A549 (cell line): Measurements from ENCODE around the gene H2AZ1. TPM values are rescaled to one million over a fixed set of nuclear protein-coding genes. Genes with fewer than 3 reads are reported as not detected.

Experiments used
- ATAC-seq, 2 experiments: fragments of 200-7000 bp in 1 of 2; fragments of >200 bp in 1 of 2; cut with Nextera tagmentation in 1 of 2; cut with Tn5 transposase in 1 of 2; 3 replicates each; pipeline versions ENCODE4 v1.8.0 to v1.9.1; 2018 to 2020; ENCODE audit warnings: mild to moderate bottlenecking in 1 of 2, moderate library complexity in 1 of 2
- CTCF ChIA-PET: fragments of 300-600 bp; sonication (Branson Sonifier 250); formaldehyde crosslinking; extraction: SDS; loops from one replicate; lab custom pipeline; 2021; ENCODE audit warnings: antibody characterized with exemption, inconsistent platforms; lab: Yijun Ruan, JAX
- POLR2A ChIA-PET: fragments of 350-600 bp; formaldehyde crosslinking; extraction: SDS; loops from one replicate; lab custom pipeline; 2021; ENCODE audit warnings: antibody characterized with exemption, inconsistent platforms; lab: Yijun Ruan, JAX
- DNase-seq, 2 experiments: peaks; one replicate each; pipeline versions ENCODE4 v3.0.0 to v3.0.0-alpha.2; 2011 to 2016; ENCODE audit warnings: low read depth in 1 of 2, low spot score in 1 of 2
- FAIRE-seq: peaks from 2 replicates; lab custom pipeline; 2011; peaks lifted over from hg19 to GRCh38; lab: Jason Lieb, UNC
- H3K27ac ChIP-seq, 2 experiments: fragments of >200 bp; sonication (Bioruptor Twin); formaldehyde crosslinking; 3 replicates each; pipeline ENCODE4 v1.5.1; 2016 to 2017
- H3K4me1 ChIP-seq: fragments of >200 bp; sonication (Bioruptor Twin); formaldehyde crosslinking; 3 replicates; pipeline ENCODE4 v1.6.1; 2016
- H3K4me2 ChIP-seq: fragments of >200 bp; sonication (Bioruptor Twin); formaldehyde crosslinking; 3 replicates; pipeline ENCODE4 v1.6.1; 2016
- H3K4me3 ChIP-seq: fragments of >200 bp; sonication (Bioruptor Twin); formaldehyde crosslinking; 3 replicates; pipeline ENCODE4 v1.5.1; 2016
- H3K9me3 ChIP-seq: fragments of >200 bp; sonication (Bioruptor Twin); formaldehyde crosslinking; 3 replicates; pipeline ENCODE4 v1.6.1; 2016
- ATOH8 ChIP-seq: fragments of 250-450 bp; sonication (Bioruptor Pico); IDR thresholded peaks from 2 replicates; pipeline ENCODE4 v1.5.0; 2020; ENCODE audit warnings: low read depth, mild to moderate bottlenecking, moderate library complexity
- BCL3 ChIP-seq: fragments of >200 bp; sonication (Bioruptor Twin); formaldehyde crosslinking; IDR thresholded peaks from 3 replicates; pipeline ENCODE4 v1.6.1; 2016
- BHLHE40 ChIP-seq: IDR thresholded peaks from 2 replicates; pipeline ENCODE4 v1.6.1; 2012; ENCODE audit warnings: low read depth, low read length, inconsistent platforms
- CBX2 ChIP-seq: fragments of 200-600 bp; sonication (generic); IDR thresholded peaks from 2 replicates; pipeline ENCODE4 v1.6.1; 2016; ENCODE audit warnings: low read depth, mild to moderate bottlenecking, borderline replicate concordance
- CHD2 ChIP-seq: fragments of 150-350 bp; IDR thresholded peaks from 2 replicates; pipeline ENCODE4 v1.6.1; 2014; ENCODE audit warnings: low read length; ENCODE audit not compliant: partially characterized antibody
- CTCF ChIP-seq: fragments of >200 bp; sonication (Bioruptor Twin); formaldehyde crosslinking; IDR thresholded peaks from 3 replicates; pipeline ENCODE4 v1.5.1; 2016
- EHF ChIP-seq: fragments of 250-450 bp; sonication (Bioruptor Pico); IDR thresholded peaks from 2 replicates; pipeline ENCODE4 v1.5.0; 2020; ENCODE audit warnings: mild to moderate bottlenecking
- EP300 ChIP-seq, 2 experiments: fragments of >200 bp; sonication (Bioruptor Twin); formaldehyde crosslinking; IDR thresholded peaks; 2 replicates in 1 of 2; 3 replicates in 1 of 2; pipeline ENCODE4 v1.6.1; 2016 to 2017
- FOSL2 ChIP-seq, 2 experiments: fragments of 450-650 bp in 1 of 2; fragments of >200 bp in 1 of 2; sonication (Bioruptor Twin) in 1 of 2; formaldehyde crosslinking; IDR thresholded peaks; 2 replicates each; pipeline versions ENCODE4 v1.5.0 to v1.6.1; 2016 to 2020; ENCODE audit warnings: mild to moderate bottlenecking in 1 of 2, moderate library complexity in 1 of 2
- HDAC2 ChIP-seq: fragments of 200-600 bp; sonication (generic); IDR thresholded peaks from 2 replicates; pipeline ENCODE4 v1.6.1; 2016
- HES2 ChIP-seq: fragments of >200 bp; sonication (Bioruptor Twin); formaldehyde crosslinking; IDR thresholded peaks from 2 replicates; pipeline ENCODE4 v1.6.1; 2016
- JUNB ChIP-seq: fragments of >200 bp; sonication (Bioruptor Twin); formaldehyde crosslinking; IDR thresholded peaks from 2 replicates; pipeline ENCODE4 v1.6.1; 2016
- NPAS2 ChIP-seq: fragments of 250-450 bp; sonication (Bioruptor Pico); IDR thresholded peaks from 2 replicates; pipeline ENCODE4 v1.8.0; 2022; ENCODE audit warnings: mild to moderate bottlenecking, moderate library complexity, borderline replicate concordance
- NR3C1 ChIP-seq: fragments of >200 bp; sonication (Bioruptor Twin); formaldehyde crosslinking; IDR thresholded peaks from 3 replicates; pipeline ENCODE4 v1.6.1; 2017
- PHF8 ChIP-seq: fragments of 200-600 bp; sonication (generic); IDR thresholded peaks from 2 replicates; pipeline ENCODE4 v1.6.1; 2016; ENCODE audit warnings: low read depth, mild to moderate bottlenecking, antibody characterized with exemption, moderate library complexity, borderline replicate concordance
- POLR2A ChIP-seq: IDR thresholded peaks from 2 replicates; pipeline ENCODE4 v1.6.1; 2012; ENCODE audit warnings: mild to moderate bottlenecking, low read length
- RAD21 ChIP-seq, 2 experiments: fragments of >200 bp in 1 of 2; sonication (Bioruptor Twin) in 1 of 2; formaldehyde crosslinking in 1 of 2; IDR thresholded peaks in 1 of 2; conservative IDR thresholded peaks in 1 of 2; 2 replicates in 1 of 2; 3 replicates in 1 of 2; pipeline ENCODE4 v1.6.1; 2012 to 2018; ENCODE audit warnings: inconsistent platforms in 1 of 2
- RARB ChIP-seq: fragments of 250-450 bp; sonication (Bioruptor Pico); IDR thresholded peaks from 2 replicates; pipeline ENCODE4 v1.8.0; 2021; ENCODE audit warnings: mild to moderate bottlenecking, moderate library complexity
- RFX5 ChIP-seq: fragments of 450-650 bp; IDR thresholded peaks from 2 replicates; pipeline ENCODE4 v1.7.1; 2014; ENCODE audit warnings: antibody characterized with exemption, mild to moderate bottlenecking, moderate library complexity
- SMC3 ChIP-seq: fragments of >200 bp; sonication (Bioruptor Twin); formaldehyde crosslinking; IDR thresholded peaks from 3 replicates; pipeline ENCODE4 v1.6.1; 2018; ENCODE audit warnings: inconsistent platforms
- SREBF2 ChIP-seq: fragments of 450-650 bp; IDR thresholded peaks from 2 replicates; pipeline ENCODE4 v1.6.1; 2014; ENCODE audit warnings: mild to moderate bottlenecking, moderate library complexity
- TFCP2L1 ChIP-seq: fragments of 250-450 bp; sonication (Bioruptor Pico); IDR thresholded peaks from 2 replicates; pipeline ENCODE4 v1.5.0; 2021; ENCODE audit warnings: mild to moderate bottlenecking
- TP53 ChIP-seq: fragments of 250-450 bp; sonication (Bioruptor Pico); IDR thresholded peaks from 2 replicates; pipeline ENCODE4 v1.5.0; 2021; ENCODE audit warnings: mild to moderate bottlenecking, moderate library complexity
- USF2 ChIP-seq: fragments of 450-650 bp; IDR thresholded peaks from 2 replicates; pipeline ENCODE4 v1.6.1; 2014; ENCODE audit warnings: antibody characterized with exemption
- ZC3H11A ChIP-seq: fragments of 450-650 bp; IDR thresholded peaks from 2 replicates; pipeline ENCODE4 v1.6.1; 2014; ENCODE audit warnings: antibody characterized with exemption, mild to moderate bottlenecking
- ZSCAN20 ChIP-seq: fragments of 250-450 bp; sonication (Bioruptor Pico); IDR thresholded peaks from 2 replicates; pipeline ENCODE4 v1.8.0; 2022; ENCODE audit warnings: mild to moderate bottlenecking, moderate library complexity
- WGBS: methylation state at CpG from one replicate; pipeline ENCODE4 v1.1.6; 2017; ENCODE audit errors: missing lambda C conversion rate; 5-methylcytosine and 5-hydroxymethylcytosine counted together
- polyA plus RNA-seq, 4 experiments: library from polyadenylated mRNA; depleted of rRNA in 3 of 4; stranded (reverse); fragments of >200 nt; fragmentation: RNase III in 1 of 4; extraction: RNeasy Plus Mini Kit Qiagen cat#74134 plus additional on column Dnase treatment in 1 of 4; gene quantifications; 2 replicates in 3 of 4; 3 replicates in 1 of 4; pipeline ENCODE4 v1.2.3, GENCODE V29; 2011 to 2017
- TF ChIP-seq, protein P1 (sequence below): IDR thresholded peaks from 2 replicates; pipeline ENCODE4 v1.6.1; 2012
- TF ChIP-seq, protein P2 (sequence below): fragments of 200-600 bp; sonication (generic); IDR thresholded peaks from 2 replicates; pipeline ENCODE4 v1.6.1; 2016; ENCODE audit warnings: antibody characterized with exemption, mild to moderate bottlenecking, moderate library complexity

Gene H2AZ1
- polyA plus RNA-seq, 2 of the 4 experiments (the other 2 are of a cell fraction): 646 to 913 TPM

- ATAC-seq: peak; percentile 50 to 54; a peak in 3 of 6 replicates
- peak; percentile 13 to 34 for DNase-seq
- FAIRE-seq: peak; percentile 32
- no peak overlapping the region; a peak in 1 of 6 replicates for H3K27ac ChIP-seq
- peaks cover 3% of the 10 kb centered on the region; the same call in 1 of the 3 replicates for H3K4me1 ChIP-seq
- WGBS: 45% methylated on average over 2 of the region's 2 CpGs
- ChIA-PET CTCF (interaction anchor here (0.9 to 4.3 kb wide), 12 partner anchors 9 to 435 kb away, joined by 3 to 23 read pairs (median 4); no protein-coding TSS in a partner anchor), POLR2A (no interaction called here)
- TF ChIP-seq ZC3H11A (no peak), HES2 (no peak), EHF (no peak), ZSCAN20 (no peak), HDAC2 (no peak), SMC3 (peak; percentile 51), TP53 (no peak), EP300 (IDR thresholded peaks at IDR 0.05) (no peak), RAD21 (conservative IDR thresholded peaks at IDR 0.05 in 1 of 2, IDR thresholded peaks at IDR 0.05 in 1 of 2) (peak; percentile 41 to 63; a peak in 3 of 5 replicates), BCL3 (no peak), RARB (CRISPR knock-in tag) (no peak), SREBF2 (no peak), PHF8 (no peak), POLR2A (no peak), NPAS2 (CRISPR knock-in tag) (no peak), NR3C1 (no peak), CTCF (peak; percentile 52; the same call in 2 of the 3 replicates)
- TF ChIP-seq, protein P1, sequence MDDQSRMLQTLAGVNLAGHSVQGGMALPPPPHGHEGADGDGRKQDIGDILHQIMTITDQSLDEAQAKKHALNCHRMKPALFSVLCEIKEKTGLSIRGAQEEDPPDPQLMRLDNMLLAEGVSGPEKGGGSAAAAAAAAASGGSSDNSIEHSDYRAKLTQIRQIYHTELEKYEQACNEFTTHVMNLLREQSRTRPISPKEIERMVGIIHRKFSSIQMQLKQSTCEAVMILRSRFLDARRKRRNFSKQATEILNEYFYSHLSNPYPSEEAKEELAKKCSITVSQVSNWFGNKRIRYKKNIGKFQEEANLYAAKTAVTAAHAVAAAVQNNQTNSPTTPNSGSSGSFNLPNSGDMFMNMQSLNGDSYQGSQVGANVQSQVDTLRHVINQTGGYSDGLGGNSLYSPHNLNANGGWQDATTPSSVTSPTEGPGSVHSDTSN: no peak
- no peaks in the 10 kb centered on the region for H3K9me3 ChIP-seq
- peak overlapping the region; percentile 35; the same call in 2 of the 3 replicates for H3K4me2 ChIP-seq
- H3K4me3 ChIP-seq: no peak overlapping the region
Measured at GRCh38 chr4:99998062-99998867, 48.2 kb upstream of the H2AZ1 start.

DNA sequence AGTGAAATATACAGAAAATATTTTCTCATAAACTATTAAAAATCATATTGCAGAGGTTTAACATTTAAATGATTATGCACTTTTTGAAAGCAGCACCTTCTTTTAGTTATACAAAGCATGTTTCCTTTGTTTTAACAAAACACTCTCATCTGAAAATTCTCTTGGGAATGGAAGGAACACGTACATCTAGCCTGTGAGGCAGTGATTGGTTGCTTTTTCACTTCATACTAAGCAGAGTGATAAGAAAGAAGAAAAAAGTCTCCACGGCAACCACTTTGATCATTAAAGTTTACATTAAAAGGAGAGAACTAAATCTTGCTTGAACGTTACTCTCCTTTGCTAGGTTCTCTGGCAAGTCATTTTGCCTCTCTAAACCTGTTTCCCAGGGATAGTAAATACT lies 41.7 kb upstream of the H2AZ1 start:
- Histone ChIP-seq H3K9me3 (no peaks in the 10 kb centered on the region), H3K4me3 (no peak overlapping the region), H3K4me2 (no peak overlapping the region), H3K27ac (no peak overlapping the region), H3K4me1 (no peaks in the 10 kb centered on the region)
- CTCF ChIA-PET: no interaction called here
- POLR2A ChIA-PET: no interaction called here
- 59% methylated on average over 3 of the region's 3 CpGs for WGBS
- FAIRE-seq (no peak), ATAC-seq (no peak), DNase-seq (no peak)
- TF ChIP-seq FOSL2 (IDR thresholded peaks at IDR 0.05): no peak
- no peak for TF ChIP-seq FOSL2 (CRISPR knock-in tag; IDR thresholded peaks at IDR 0.05)
- no peak for TF ChIP-seq BHLHE40
- no peak for TF ChIP-seq ATOH8 (CRISPR knock-in tag)
- no peak for TF ChIP-seq JUNB
- TF ChIP-seq CBX2: no peak
- no peak for TF ChIP-seq RFX5
- TF ChIP-seq, protein P2, sequence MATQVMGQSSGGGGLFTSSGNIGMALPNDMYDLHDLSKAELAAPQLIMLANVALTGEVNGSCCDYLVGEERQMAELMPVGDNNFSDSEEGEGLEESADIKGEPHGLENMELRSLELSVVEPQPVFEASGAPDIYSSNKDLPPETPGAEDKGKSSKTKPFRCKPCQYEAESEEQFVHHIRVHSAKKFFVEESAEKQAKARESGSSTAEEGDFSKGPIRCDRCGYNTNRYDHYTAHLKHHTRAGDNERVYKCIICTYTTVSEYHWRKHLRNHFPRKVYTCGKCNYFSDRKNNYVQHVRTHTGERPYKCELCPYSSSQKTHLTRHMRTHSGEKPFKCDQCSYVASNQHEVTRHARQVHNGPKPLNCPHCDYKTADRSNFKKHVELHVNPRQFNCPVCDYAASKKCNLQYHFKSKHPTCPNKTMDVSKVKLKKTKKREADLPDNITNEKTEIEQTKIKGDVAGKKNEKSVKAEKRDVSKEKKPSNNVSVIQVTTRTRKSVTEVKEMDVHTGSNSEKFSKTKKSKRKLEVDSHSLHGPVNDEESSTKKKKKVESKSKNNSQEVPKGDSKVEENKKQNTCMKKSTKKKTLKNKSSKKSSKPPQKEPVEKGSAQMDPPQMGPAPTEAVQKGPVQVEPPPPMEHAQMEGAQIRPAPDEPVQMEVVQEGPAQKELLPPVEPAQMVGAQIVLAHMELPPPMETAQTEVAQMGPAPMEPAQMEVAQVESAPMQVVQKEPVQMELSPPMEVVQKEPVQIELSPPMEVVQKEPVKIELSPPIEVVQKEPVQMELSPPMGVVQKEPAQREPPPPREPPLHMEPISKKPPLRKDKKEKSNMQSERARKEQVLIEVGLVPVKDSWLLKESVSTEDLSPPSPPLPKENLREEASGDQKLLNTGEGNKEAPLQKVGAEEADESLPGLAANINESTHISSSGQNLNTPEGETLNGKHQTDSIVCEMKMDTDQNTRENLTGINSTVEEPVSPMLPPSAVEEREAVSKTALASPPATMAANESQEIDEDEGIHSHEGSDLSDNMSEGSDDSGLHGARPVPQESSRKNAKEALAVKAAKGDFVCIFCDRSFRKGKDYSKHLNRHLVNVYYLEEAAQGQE: no peak
- TF ChIP-seq CHD2: no peak
- no peak for TF ChIP-seq TFCP2L1
- no peak for TF ChIP-seq USF2
- TF ChIP-seq RAD21 (conservative IDR thresholded peaks at IDR 0.05 in 1 of 2, IDR thresholded peaks at IDR 0.05 in 1 of 2): no peak
